ENCODE data around the gene TMEM184B.

Gene TMEM184B

GRCh38 chr22:38305471-38306448 is 33.0 kb upstream of the TMEM184B start:
- DNase-seq = peak; percentile 26 to 44

DNA sequence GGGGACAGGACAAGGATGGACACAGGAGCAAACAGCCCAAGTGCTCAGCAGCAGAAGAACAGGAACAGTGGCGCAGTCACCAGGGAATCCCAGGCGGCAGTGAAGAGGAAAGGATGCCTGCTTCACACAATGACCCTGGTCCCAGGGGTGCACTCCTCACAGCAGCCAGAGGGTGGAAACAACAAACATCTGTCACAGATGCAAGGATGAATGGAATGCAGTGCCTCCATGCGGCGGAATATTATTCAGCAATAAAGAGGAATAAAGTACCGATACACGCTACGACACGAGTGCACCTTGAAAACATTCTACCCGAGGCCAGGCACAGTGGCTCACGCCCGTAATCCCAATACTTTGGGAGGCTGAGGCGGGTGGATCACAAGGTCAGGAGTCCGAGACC is 31.7 kb upstream of the TMEM184B start:
- no peak for DNase-seq

GRCh38 chr22:38303974-38304373 is 31.2 kb upstream of the TMEM184B start:
- DNase-seq = no peak

- DNase-seq = no peak
Measured at GRCh38 chr22:38302906-38303305, 30.1 kb upstream of the TMEM184B start.

- DNase-seq = no peak
Measured at GRCh38 chr22:38300946-38301345, 28.1 kb upstream of the TMEM184B start.

GRCh38 chr22:38300197-38300945 is 27.6 kb upstream of the TMEM184B start:
- no peak for DNase-seq

DNA sequence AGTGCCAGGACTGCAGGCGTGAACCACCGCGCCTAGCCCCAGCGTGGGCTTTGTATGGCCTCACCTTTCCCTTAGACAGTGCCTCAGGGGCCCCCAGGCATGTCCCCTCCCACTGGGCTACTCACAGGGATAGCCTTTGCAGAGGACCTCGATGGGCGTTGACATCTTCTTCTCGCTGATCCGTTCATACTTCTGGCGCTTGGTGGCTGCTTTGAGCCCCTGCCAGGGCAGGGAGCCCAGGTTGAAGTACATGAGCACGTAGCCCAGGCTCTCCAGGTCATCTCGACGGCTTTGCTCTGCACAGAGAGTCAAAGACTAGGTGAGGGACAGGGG is 26.9 kb upstream of the TMEM184B start:
- no peak for DNase-seq

GRCh38 chr22:38298312-38299005 is 25.6 kb upstream of the TMEM184B start:
- peak; percentile 50 to 64 for DNase-seq

DNA sequence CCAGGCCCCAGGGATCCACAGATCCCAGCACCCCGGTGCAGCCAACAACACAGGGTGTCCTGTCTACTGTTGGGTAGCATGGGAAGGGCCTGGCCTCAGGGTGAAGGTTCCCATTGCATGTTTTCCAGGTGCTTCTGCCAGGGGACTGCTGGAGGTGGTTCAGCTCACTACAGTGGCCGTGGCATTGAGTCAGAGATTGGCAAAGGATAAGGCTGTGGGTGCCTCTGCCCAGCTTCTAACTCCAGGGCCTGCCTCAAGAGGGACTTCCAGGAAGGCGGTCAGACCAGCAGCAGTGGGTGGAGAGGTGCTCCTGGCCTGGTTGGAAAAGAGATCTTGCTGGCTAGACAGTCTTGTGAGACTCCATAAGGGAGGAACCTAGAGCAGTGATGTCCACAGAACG is 23.6 kb upstream of the TMEM184B start:
- no peak for DNase-seq

- DNase-seq = no peak
Measured at GRCh38 chr22:38295863-38296262, 23.1 kb upstream of the TMEM184B start.

DNA sequence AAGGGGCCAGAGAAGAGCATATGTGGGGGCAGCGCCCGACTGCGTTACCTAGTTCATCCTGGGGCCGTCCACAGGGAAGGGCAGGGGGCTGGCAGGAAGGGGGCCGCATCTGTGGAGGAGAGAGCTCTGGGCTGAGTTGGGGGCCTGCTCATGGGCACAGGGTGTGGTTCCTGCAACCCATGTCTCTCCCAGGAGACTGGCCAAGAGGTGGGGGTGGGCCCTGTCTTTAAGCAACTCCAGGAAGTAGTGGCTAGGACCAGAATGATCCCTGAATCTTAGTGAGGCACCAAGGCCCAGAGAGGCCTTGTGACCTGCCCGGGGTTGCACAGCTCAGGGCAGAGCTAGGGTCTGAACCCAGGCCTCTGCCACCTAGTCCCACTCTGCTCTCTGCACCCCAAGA is 22.5 kb upstream of the TMEM184B start:
- DNase-seq = no peak

GRCh38 chr22:38294193-38294592 is 21.4 kb upstream of the TMEM184B start:
- no peak for DNase-seq

DNA sequence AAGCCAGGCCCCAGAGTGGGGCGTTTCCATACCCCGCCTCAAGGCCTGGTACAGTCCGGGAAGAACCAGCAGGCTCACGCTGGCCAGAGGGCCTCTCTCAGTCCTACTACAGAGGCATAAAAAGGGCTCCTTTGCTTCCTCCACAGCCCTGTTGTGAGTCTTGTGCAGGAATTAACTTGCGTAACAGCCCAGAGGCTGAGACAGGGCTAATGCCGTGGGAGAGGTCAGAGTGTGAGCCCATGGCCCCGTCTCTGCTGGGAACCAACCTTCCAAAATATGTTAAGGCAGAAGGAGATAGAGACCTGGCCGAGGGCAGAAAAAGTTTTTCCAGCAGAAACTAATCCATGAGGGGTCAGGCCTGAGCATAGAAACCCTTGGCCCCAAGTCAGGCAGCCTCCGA is 19.9 kb upstream of the TMEM184B start:
- no peak for DNase-seq

DNA sequence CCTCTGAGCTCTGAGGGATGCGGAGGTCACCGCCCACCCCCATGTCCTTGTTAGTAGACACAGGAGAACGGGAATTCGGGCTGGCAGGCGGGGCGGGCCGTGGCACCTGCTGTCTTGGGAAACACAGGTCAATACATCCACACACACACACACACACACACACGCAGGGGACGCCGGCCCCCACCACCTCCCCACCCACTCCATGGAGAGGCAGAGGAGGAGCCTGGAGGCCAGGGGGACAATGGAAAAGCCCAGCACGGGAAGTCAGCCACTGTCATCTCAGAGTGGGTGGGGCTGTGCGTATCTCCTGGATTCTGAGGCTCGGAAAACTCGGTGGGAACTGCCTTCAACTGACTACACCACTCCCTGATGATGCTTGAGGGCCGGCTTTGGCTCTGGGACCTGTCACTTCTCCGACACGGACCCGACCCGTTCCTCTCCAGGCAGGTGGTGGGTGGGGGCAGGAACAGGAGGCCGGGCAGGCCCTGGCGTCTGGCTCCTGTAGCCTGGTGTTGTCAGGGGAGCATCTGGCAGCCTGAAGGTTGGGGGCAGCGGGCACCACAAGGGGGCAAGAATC is 18.5 kb upstream of the TMEM184B start:
- no peak for DNase-seq

DNA sequence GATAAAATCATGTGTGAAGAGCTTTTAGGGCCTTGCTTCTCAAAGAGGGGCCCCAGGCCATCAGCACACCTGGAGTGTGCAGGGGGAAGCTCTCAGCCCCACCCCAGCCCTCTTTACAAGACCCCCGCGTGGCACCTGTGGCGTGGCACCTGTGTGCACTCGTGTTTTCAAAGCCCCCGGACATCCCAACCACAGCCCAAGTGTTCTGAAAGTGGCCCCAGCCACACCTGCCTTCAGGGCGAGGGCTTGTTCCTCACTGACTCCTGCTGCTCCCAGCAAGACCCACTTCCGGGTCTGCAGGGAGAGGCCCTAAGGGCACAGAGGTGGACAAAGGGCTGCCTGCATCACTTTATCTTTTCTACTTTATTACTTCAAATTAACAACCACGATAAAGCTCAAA is 17.5 kb upstream of the TMEM184B start:
- no peak for DNase-seq

DNA sequence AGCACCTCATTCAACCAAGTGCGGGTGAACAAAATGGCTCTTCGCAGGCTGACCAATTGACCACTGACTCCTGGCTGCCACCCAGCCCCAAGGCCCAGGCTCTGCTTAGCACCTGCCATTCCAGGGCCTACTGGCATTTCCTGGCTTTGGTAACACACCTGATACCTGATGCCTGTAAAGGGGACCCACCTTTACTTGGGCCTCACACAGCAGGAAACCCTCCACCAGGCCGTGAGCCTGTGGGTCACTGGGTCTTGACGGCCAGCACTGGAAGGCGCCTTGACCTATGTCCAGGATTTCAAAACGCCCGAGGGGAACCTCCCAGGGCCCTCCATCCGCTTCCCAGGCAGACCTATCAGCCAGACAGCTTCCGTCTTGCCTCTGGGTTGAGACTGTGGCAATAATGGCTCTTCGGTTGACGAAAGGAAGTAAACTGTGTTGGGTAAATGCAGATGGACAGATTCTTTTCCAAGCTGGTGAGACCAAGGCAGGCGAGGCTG is 16.8 kb upstream of the TMEM184B start:
- no peak for DNase-seq

- DNase-seq = no peak
Measured at GRCh38 chr22:38286915-38287669, 14.3 kb upstream of the TMEM184B start.

DNA sequence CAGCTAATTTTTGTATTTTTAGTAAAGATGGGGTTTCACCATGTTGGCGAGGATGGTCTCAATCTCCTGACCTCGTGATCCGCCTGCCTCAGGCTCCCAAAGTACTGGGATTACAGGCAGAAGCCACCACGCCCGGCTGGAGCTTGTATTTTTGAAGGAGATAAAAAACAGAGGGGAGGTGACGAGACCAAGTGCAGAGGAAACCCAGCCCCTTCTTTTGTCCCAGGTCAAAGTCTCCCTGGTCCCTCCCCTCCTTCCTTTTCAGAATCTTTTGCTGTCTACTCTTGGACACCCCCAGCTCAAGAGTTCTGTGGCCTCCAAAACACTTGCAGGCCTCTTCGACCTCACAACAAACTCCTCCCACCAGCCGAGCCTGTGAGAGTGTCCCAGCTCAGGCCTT is 12.2 kb upstream of the TMEM184B start:
- DNase-seq = no peak

- no peak for DNase-seq
Measured at GRCh38 chr22:38284042-38284402, 11.2 kb upstream of the TMEM184B start.

GRCh38 chr22:38282397-38282796 is 9.6 kb upstream of the TMEM184B start:
- DNase-seq = no peak

- no peak for DNase-seq
Measured at GRCh38 chr22:38276166-38276565, 3.4 kb upstream of the TMEM184B start.

GRCh38 chr22:38273135-38273826 is 471 bp upstream of the TMEM184B start:
- DNase-seq = no peak
